Bone marrow (tissue), 2 donors: ENCODE data around the gene VWA8.
A peak's percentile ranks its signal among the peaks of the same experiment; 100 is the strongest.
"Not testable (repeated sequence)": the region's sequence is repeated elsewhere in the genome, so short reads cannot be mapped to it uniquely, and the experiment has no call there.

Experiments
- DNase-seq, 2 donors: peaks; one replicate each; lab custom pipeline; 2025; lab: John Stamatoyannopoulos, UW

The VWA8 gene

DNA sequence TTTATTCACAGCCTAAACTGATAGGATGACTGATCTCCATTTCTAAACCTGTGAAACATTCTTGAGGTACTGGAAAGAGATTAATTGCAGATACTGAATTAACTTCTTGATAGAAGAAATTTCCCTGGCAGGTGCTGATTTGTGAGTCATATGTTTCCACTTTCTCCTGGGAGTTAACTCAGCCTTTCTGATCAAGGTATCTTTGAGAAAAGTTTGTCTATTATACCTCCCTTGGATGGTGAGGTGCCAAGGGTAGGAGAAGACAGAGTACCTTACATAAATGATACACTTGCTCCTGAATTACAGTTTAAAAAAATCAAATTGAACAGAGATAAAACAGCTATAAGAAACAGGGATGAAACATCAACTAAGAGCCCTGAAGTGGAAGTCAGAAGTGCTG is 380.6 kb downstream of the VWA8 start:
- no peak for DNase-seq

DNA sequence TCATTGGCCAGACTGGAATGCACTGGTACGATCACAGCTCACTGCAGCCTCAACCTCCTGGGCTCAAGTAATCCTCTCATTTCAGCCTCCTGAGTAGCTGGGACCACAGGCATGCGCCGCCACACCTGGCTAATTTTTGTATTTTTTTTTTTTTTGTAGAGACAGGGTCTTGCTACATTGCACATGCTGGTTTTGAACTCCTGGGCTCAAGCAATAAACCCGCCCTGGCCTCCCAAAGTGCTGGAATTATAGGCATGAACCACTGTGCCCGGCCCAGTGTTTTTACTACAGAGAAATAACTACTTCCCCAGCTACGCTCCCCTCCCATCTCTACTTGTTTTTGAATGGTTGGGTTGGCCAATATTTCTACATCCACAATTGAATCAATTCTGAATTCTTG is 381.0 kb downstream of the VWA8 start:
- DNase-seq: no peak

DNA sequence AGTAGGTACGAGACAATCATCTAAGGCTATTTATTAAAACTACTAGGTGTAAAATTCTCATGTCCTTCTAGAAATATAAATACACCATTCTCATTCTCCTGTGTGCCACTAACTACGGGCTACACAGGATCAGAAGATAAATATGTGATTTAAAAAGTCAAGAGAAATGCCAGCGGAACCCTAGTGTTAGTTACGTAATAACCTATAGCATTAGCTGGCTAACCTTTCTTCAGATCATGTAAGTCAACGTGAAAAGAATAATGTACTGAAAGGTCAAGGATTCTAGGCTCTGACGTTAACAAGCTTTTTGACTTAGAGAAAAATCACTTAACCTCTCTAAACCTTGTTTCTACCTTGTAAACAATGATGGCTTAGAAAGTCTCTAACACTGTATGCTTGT is 381.7 kb downstream of the VWA8 start:
- DNase-seq: no peak

DNA sequence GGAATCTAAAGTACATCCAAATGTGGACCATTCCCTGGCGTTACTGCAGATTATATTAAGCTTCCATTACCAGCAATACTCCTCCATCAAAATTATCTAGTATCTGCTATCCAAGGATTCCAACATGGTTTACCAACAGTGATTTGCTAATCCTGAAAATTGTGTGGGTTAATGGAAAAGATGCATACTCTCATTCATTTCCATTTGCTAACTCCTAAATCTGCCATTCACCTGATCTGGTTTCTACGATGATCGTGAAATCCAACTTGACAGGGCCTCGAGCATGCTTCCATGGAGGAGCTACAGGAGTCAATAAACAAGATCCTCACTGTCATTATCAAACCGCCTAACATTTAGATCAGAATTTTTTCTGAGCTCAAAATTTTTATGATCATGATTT is 382.5 kb downstream of the VWA8 start:
- no peak for DNase-seq

DNA sequence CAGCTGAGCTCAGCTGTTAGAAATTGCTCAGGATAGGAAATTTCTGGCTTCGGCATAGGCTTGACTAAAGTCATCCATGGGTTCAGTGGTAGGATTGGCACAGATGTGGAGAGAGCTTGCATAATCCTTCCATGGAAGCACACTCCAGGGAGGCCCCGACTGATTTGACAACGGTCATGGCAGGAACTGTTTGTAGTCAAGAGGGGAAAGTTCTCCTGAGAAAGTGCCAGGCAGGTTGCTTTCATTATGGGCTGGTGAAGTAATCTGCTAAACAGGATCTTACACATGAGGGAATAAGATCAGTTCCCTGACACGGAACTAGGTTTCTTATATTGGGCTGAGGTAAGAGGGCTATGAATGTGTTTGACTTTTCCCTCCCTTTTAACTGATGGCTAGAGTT is 383.5 kb downstream of the VWA8 start:
- peak in 1 of 2 donors; percentile 14 for DNase-seq

DNA sequence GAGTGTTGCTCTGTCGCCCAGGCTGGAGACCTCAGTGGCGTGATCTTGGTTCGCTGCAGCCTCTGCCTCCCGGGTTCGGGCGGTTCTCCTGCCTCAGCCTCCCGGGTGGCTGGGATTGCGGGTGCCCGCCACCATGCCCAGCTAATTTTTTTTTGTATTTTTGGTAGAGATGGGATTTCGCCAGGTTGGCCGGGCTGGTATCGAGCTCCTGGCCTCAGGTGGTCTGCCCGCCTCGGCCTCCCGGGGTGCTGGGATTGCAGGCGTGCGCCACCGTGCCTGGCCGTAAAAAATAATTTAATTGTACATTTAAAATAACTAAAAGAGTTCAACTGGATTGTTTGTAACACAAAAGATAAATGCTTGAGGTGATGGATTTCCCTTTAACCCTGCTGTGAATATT is 387.3 kb downstream of the VWA8 start:
- not testable (repeated sequence) for DNase-seq

DNA sequence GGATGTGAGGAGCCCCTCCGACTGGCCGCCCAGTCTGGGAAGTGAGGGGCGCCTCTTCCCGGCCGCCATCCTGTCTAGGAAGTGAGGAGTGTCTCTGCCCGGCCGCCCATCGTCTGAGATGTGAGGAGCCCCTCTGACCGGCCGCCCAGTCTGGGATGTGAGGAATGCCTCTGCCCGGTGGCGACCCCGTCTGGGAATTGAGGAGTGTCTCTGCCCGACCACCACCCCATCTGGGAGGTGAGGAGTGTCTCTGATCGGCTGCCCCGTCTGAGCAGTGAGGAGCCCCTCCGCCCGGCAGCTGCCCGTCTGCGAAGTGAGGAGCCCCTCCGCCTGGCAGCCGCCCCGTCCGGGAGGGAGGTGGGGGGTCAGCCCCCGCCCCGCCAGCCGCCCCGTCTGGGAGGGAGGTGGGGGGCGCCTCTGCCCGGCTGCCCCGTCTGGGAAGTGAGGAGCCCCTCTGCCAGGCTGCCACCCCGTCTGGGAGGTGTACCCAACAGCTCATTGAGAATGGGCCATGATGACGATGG is 389.0 kb downstream of the VWA8 start:
- DNase-seq: not testable (repeated sequence)

DNA sequence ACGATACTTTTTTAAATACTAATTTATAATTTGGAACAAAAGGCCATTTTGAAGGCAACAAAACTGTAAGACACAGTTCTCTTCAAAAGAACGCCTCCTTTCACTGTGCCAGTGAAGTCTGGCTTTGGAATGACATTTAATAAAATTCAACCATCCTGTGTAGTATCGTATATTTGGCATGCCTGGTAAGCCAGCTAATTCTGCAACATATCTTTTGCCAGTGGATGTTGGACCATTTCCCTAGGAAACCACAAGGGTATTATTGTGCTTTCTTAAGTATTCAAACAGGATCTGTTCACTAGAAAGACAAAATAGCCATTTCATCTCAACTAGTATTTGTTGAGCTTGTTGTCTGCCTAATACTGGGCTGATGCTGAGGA is 391.9 kb downstream of the VWA8 start:
- no peak for DNase-seq

DNA sequence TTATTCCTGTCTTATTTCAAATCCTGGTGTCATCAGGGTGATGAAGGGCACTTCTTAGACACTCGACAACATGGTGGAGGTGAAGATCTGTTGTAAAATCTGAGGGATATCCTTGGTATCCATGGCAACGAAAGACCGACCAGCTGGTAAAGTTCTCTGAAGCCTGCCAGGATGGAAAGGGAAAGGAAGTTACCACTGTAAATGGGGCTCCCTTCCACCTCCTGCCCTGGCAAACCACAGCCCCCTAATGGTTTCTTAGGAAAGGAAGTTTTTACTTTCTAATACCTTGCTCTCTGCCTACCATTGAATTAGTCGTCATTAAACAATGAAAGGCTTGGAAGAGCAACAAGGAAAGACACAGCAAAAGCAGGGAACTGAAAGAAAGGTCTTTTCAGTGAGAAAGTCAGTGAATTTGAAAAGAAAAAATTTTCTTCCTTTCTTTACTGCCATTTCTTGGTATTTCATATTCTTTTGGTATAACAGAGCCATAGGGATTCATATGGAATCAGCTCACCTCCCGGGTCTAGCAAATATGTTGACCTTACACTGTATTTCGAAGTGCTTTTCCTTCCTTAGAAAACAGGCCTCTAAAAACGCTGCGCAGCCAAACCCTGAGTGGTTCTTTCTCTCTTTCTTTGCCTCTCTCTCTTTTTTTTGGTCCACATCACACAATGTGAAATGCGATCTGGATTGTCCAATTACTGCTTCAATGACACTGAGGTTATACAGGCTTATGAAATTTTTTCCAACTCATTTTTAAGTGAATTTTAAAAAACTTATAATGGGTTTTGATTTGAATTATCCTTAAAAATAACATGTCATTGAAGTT is 392.6 kb downstream of the VWA8 start:
- no peak for DNase-seq

DNA sequence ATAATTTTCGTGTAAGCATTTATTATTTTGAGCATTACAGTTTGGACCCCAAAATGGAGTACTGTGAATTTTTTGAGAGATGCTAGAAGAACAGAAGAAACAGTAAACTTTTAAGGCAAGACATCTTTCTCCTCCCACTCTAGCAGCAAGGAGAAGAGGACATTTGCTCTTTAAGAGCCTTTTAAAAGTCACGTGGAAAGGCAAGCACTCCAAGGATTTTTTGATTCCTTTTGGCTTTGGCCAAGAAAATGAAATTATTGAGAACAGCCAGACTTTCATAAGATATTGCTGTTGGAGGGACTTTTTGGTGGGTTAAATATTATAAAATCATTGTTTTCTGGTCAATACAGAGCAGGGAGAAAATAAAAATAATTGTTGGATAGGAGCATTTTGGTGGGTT is 393.5 kb downstream of the VWA8 start:
- no peak for DNase-seq

DNA sequence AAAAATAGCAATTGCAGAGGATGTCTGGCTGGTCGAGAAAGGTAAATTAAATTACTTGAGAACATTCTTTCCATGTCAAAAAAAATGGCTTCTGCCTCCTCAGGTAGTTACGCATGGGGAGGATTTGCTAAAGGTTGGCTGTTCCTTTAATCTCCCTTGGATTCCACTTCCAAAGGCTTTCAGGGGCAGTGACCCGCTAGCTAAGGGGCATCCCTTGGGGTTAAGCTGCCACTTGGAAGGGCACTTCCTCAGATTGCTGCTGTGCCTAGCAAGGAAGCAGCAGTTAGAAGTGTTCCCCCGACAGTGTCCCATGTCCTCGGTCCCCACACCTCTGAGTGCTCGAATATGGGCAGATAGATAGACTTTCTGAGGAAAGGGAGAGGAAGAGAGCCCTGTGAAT is 395.1 kb downstream of the VWA8 start:
- DNase-seq: no peak

DNA sequence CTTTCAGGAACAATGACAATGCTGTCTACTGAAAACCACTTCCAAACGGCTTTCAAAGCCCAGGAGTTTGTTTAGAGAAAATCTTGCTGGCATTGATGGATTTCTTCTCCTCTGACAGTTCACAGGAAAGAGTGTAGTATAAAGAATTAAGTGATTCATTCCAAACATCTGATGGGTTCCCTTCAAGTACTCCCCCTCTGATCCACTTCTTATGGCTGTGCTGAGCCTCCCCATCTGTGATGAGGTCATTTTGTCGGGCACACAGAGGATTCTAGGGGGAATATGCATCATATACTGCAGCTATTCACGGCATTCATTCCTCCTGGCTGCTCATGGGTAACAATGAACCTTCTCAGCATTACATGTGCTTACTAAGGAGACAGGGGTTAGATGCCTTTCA is 395.7 kb downstream of the VWA8 start:
- peak in 1 of 2 donors; percentile 24 for DNase-seq

DNA sequence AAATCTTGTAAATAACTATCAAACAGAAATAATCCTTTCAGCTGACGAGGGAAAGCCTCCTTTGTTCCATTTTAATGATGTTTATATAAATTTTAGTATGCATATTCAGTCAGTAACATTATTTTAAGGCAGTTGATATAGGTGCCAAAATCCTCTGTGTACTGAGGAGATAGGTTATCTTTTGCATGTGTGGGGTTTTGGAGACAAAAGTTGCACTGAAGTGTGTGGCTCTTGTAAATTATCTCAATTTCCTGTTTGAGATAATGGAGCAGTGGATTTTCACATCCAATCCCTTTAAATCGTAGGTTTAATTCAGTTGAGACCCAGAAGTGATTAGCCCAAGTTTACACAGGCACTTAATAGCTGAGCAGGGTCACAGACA is 396.9 kb downstream of the VWA8 start:
- no peak for DNase-seq

DNA sequence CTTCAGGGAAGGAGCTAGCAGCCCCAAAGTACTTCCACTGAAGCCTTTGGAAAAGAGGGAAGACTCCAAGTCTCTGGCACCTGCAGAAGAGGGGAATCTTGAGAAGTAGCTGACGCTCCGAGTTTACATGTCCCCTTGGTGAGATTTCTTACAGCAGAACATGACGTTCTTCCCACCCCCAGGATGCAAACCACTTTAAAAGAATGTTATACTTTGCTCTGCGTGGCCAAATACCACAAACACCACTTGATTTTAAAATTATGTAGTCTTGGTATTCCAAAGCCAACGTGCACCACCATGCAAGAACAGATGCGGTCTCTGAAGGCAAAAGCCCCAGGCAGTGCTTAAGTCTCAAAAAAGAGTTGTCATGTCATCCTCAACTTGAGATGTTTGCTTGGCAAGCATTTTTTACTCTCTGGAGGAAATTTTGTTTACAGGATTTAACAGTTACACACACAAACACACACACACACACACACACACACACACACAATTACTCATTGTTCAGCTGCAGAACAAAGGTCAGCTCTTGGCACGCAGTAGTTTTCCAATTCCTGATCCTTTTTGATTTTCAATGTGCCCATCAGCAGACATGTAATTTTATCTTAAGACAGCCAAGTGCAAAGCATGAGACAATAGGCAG is 397.4 kb downstream of the VWA8 start:
- no peak for DNase-seq

DNA sequence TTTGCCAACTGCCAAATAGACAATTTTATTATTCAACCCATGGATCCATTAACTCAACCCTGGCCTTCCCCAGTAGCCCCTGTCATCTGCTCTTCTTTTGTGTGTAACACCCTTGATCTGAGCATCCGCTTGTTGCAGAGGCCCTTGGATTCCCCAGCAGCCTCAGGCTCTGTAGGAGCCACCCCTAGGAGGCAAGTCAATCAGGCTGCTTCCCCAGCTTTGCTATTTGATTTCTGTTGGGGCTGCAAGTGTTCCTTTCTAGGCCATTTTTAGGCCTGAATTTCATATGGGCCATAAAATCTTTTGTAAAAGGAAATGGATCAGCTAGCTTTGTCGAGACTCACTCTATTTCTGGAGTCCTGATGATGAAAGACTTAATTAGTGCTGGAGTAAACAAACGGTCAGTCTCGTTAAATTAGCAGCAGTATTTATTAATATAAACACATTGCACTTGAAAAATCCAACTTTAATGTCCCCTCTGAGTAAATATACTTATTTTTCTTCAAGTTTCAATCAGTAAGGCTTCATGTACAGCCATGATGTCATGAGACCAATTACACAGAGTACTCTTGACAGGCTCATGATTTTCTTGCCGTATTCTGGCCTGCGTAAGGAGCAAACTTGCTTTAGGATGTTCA is 398.2 kb downstream of the VWA8 start:
- no peak for DNase-seq

DNA sequence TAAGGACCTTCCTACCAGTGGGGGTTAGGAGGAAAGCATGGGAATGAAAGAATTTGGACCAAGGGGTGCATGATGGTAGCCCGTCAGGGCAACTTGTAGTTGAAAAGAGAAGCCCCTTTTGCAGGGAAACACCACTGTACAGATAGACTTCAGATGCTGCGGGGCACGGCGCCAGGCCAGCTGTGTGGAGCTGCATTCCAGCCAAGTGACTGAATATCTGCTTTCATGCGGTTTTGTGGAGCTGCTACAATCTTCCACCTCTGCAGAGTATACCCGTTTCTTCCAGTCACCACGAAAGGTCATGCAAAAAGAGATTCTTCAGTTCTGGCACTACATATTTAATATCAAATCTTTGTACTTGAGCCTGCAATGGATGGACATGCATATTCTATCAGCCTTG is 398.8 kb downstream of the VWA8 start:
- no peak for DNase-seq

DNA sequence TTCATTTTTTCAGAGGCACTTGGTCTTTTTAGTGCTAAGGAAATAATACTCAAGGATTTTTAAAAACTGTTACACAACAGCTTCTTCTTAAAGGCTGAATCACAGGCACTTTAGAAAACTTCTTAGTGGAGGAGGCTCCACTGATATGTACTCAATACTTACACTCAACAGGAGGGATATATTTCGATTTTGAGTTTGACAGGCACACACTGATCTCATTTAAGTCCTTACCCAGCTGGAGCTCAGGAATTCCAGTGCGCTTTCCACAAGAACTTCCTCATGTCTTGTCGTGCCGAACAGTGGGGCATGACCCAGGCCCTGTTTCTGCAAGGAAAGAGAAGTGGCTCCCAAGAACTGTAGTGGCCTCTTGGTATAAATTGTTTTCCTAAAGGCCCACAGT is 399.7 kb downstream of the VWA8 start:
- DNase-seq: no peak

DNA sequence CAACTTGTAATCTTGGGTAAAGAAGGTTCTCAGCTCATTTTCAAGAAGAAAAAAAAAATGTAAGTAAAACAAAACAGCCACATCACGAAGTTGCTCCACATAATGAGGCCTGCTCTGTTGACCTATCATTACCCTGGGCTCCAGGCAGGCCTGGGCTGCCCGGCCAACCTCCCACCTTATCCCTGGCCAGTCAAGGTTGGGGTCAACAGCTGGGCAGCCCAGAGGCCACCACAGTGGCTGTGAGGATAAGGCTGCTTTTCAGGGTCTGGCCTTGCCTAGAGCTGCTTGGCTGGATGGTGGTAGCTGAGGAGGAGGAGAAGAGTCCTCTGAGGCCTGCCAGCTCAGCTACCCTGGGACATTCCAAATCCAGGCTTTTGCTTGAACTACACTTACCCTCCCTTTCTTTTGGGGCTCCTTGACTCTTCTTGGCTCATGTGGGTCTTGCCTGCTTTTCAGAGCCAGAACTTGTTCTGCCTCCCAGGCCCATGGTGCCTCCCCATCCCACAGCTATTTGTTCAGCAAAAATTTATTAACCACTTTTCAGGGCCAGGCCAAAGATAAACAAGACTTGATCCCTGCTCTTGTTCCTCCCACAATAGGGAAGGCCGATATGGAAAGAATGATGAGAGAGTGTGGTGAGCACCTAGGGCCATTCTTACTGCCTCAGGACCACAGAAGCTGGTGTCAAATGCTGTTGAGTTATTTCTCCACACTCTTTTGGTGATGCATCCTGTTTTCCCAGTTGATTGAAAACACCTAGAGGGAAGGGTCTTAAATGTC is 401.9 kb downstream of the VWA8 start:
- no peak for DNase-seq

DNA sequence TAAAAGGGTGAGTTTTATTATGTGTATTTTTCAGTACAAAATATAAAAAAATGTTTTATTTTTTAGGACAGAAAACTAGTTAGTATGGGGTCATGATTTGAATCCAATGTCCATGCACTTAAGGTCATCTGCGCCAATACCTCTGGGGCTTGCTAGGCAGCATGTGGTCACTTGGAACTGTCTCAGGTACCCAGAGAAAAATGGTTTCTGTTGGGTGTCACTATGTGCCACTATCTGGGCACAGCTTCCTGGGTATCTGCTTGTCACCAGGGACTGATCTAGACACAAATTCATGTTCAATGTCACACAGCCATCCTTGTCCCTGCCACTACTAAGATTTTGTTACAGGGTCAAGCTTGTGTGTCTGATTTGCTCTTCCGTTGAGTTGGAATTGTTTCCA is 403.2 kb downstream of the VWA8 start:
- DNase-seq: no peak

DNA sequence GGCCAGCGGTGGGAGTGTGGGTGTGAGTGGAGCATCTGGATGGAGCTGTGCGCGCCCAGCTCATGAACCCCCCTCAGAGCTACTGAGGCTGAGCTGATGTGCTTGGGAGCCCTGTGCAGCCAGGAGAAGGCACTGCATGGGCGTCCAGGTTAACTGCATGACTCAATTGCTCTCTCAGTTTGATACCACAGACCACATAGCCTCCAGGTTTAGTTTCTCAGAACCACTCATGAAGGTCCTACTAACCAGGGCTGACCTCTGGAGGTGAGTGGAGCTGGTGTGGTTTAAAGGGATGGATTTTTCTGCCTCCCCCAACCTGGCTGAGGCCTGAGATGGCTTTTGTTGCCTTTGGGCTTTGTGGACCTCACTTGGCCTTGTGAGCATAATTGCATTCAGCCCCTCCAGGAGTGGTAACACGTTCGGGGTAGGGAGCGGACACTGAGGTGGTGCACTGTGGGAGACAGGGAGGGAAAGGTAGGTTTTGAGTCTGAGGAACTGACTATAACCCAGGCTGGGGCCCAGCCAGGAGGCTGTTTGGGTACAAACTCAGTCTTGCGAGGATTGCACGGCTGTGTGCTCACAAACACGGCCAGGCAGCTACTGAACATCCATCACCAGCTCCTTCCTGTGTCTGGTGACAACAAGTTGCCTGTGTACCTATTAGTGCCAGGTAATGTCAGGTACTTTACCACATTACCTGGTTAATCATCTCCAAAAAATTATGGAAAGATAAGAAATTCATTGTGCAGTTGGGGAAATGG is 406.1 kb downstream of the VWA8 start:
- DNase-seq: no peak

DNA sequence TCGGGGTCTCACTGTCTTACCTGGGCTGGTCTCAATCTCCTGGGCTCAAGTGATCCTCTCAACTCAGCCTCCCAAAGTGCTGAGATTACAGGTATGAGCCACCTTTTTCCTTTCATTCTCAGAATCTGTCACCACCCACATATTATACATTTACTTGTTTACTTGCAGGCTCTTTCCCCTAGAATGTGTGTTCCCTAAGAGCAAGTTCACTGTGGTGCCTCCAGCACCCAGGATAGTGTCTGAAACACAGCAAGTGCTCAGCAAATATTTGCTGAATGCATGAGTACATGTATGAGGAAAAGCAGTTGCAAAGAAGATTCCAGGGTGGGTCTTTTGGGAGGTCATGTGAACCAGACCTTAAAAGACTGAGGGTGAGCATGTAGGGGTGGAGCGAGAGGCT is 406.7 kb downstream of the VWA8 start:
- DNase-seq: no peak

DNA sequence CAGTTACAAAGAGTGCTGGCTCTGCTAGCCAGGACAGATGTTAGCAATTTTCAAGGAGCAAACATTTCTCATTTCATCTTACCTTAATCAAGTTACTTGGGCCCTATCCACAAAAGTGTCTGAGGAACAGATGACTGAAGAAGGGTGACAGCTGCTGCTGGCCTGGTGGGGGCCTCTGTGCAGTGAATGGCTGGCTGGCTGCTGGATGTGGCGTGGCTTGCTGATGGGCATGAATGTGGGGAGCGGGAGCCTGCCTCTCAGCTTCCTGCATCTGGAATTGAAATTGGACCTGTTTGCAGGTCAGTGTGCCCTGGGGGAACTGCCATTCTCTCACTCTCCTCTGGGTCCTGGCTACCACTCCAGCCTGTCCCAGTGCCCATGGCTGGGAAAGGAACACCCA is 408.9 kb downstream of the VWA8 start:
- no peak for DNase-seq
